ENCODE measurements around the gene GRIN1. TPM values are rescaled to one million over a fixed set of nuclear protein-coding genes. Genes with fewer than 3 reads are reported as not detected.

Gene GRIN1
- total and polyA plus RNA-seq, 2 donors: 0.18 to 0.19 TPM

GRCh38 chr9:137110911-137111787, 27.8 kb upstream of the GRIN1 start:
- no peak for DNase-seq (ENCODE audit: low read depth in 6 of 9, low spot score in 9 of 9)

GRCh38 chr9:137111788-137112563, 27.0 kb upstream of the GRIN1 start:
- DNase-seq (ENCODE audit: low read depth in 6 of 9, low spot score in 9 of 9): no peak
- peaks cover 30 to 60% of the 10 kb centered on the region in 2 donors for H3K36me3 ChIP-seq (ENCODE audit: control insufficient read depth in 2 of 2, insufficient read depth in 2 of 2, low read length in 1 of 2)
- no peak overlapping the region for H3K27ac ChIP-seq (ENCODE audit: low read depth in 1 of 2, low read length in 1 of 2)
- H3K27me3 ChIP-seq (ENCODE audit: control insufficient read depth in 2 of 2, insufficient read depth in 1 of 2, low read length in 1 of 2): peaks cover 0 to 28% of the 10 kb centered on the region in 2 donors
- no peaks in the 10 kb centered on the region for H3K9me3 ChIP-seq (ENCODE audit: control insufficient read depth in 2 of 2, insufficient read depth in 1 of 2, low read length in 1 of 2)
- H3K4me3 ChIP-seq (ENCODE audit: low read length in 2 of 2): no peak overlapping the region
- WGBS: 94% methylated on average over 35 of the region's 35 CpGs
- H3K4me1 ChIP-seq (ENCODE audit: control insufficient read depth in 2 of 2, insufficient read depth in 2 of 2, low read length in 2 of 2): peaks cover 3 to 6% of the 10 kb centered on the region in 2 donors

More at GRCh38 chr9:137110911-137111787, 27.8 kb upstream of the GRIN1 start:
- Histone ChIP-seq H3K4me3 (ENCODE audit: low read length in 2 of 2) (no peak overlapping the region), H3K27ac (ENCODE audit: low read depth in 1 of 2, low read length in 1 of 2) (no peak overlapping the region), H3K36me3 (ENCODE audit: control insufficient read depth in 2 of 2, insufficient read depth in 2 of 2, low read length in 1 of 2) (peaks cover 35 to 68% of the 10 kb centered on the region in 2 donors), H3K4me1 (ENCODE audit: control insufficient read depth in 2 of 2, insufficient read depth in 2 of 2, low read length in 2 of 2) (peaks cover 3 to 6% of the 10 kb centered on the region in 2 donors), H3K27me3 (ENCODE audit: control insufficient read depth in 2 of 2, insufficient read depth in 1 of 2, low read length in 1 of 2) (peaks cover 0 to 28% of the 10 kb centered on the region in 2 donors), H3K9me3 (ENCODE audit: control insufficient read depth in 2 of 2, insufficient read depth in 1 of 2, low read length in 1 of 2) (no peaks in the 10 kb centered on the region)
- WGBS: 97% methylated on average over 28 of the region's 28 CpGs

- no peak for DNase-seq (ENCODE audit: low read depth in 6 of 9, low spot score in 9 of 9)
- H3K4me3 ChIP-seq (ENCODE audit: low read length in 2 of 2): no peak overlapping the region
- H3K36me3 ChIP-seq (ENCODE audit: control insufficient read depth in 2 of 2, insufficient read depth in 2 of 2, low read length in 1 of 2): peaks cover 25 to 52% of the 10 kb centered on the region in 2 donors
- peaks cover 2 to 33% of the 10 kb centered on the region in 2 donors for H3K27me3 ChIP-seq (ENCODE audit: control insufficient read depth in 2 of 2, insufficient read depth in 1 of 2, low read length in 1 of 2)
- WGBS: 95% methylated on average over 42 of the region's 42 CpGs
- peaks cover 3 to 6% of the 10 kb centered on the region in 2 donors for H3K4me1 ChIP-seq (ENCODE audit: control insufficient read depth in 2 of 2, insufficient read depth in 2 of 2, low read length in 2 of 2)
- H3K27ac ChIP-seq (ENCODE audit: low read depth in 1 of 2, low read length in 1 of 2): no peak overlapping the region
- no peaks in the 10 kb centered on the region for H3K9me3 ChIP-seq (ENCODE audit: control insufficient read depth in 2 of 2, insufficient read depth in 1 of 2, low read length in 1 of 2)
Observed at GRCh38 chr9:137112564-137113384, 26.2 kb upstream of the GRIN1 start.

GRCh38 chr9:137113385-137114159, 25.4 kb upstream of the GRIN1 start:
- 31% methylated on average over 66 of the region's 66 CpGs for WGBS
- no peak for DNase-seq (ENCODE audit: low read depth in 6 of 9, low spot score in 9 of 9)
- Histone ChIP-seq H3K27ac (ENCODE audit: low read depth in 1 of 2, low read length in 1 of 2) (no peak overlapping the region), H3K36me3 (ENCODE audit: control insufficient read depth in 2 of 2, insufficient read depth in 2 of 2, low read length in 1 of 2) (peaks cover 17 to 44% of the 10 kb centered on the region in 2 donors), H3K9me3 (ENCODE audit: control insufficient read depth in 2 of 2, insufficient read depth in 1 of 2, low read length in 1 of 2) (no peaks in the 10 kb centered on the region), H3K4me3 (ENCODE audit: low read length in 2 of 2) (peak overlapping the region in 1 of 2 donors; percentile 88), H3K4me1 (ENCODE audit: control insufficient read depth in 2 of 2, insufficient read depth in 2 of 2, low read length in 2 of 2) (peaks cover 3 to 6% of the 10 kb centered on the region in 2 donors), H3K27me3 (ENCODE audit: control insufficient read depth in 2 of 2, insufficient read depth in 1 of 2, low read length in 1 of 2) (peaks cover 2 to 33% of the 10 kb centered on the region in 2 donors)

GRCh38 chr9:137114220-137114612, 24.7 kb upstream of the GRIN1 start:
- H3K27me3 ChIP-seq (ENCODE audit: control insufficient read depth in 2 of 2, insufficient read depth in 1 of 2, low read length in 1 of 2): peaks cover 2 to 33% of the 10 kb centered on the region in 2 donors
- peak overlapping the region; percentile 40 to 88 for H3K4me3 ChIP-seq (ENCODE audit: low read length in 2 of 2)
- under 1% methylated on average over 45 of the region's 45 CpGs for WGBS
- no peaks in the 10 kb centered on the region for H3K9me3 ChIP-seq (ENCODE audit: control insufficient read depth in 2 of 2, insufficient read depth in 1 of 2, low read length in 1 of 2)
- peak overlapping the region in 1 of 2 donors; percentile 42 for H3K27ac ChIP-seq (ENCODE audit: low read depth in 1 of 2, low read length in 1 of 2)
- H3K4me1 ChIP-seq (ENCODE audit: control insufficient read depth in 2 of 2, insufficient read depth in 2 of 2, low read length in 2 of 2): peaks cover 3 to 10% of the 10 kb centered on the region in 2 donors
- H3K36me3 ChIP-seq (ENCODE audit: control insufficient read depth in 2 of 2, insufficient read depth in 2 of 2, low read length in 1 of 2): peaks cover 11 to 37% of the 10 kb centered on the region in 2 donors
- DNase-seq (ENCODE audit: low read depth in 6 of 9, low spot score in 9 of 9): no peak

GRCh38 chr9:137114613-137115393, 24.2 kb upstream of the GRIN1 start, which contains the start of gene DPP7:
TSS of gene DPP7 (minus strand) at chr9:137114733. CDS start at chr9:137114713, 20 bp downstream.
- H3K4me3 ChIP-seq (ENCODE audit: low read length in 2 of 2): peak within 1 kb of the TSS; percentile 40 to 88
- H3K4me1 ChIP-seq (ENCODE audit: control insufficient read depth in 2 of 2, insufficient read depth in 2 of 2, low read length in 2 of 2): peaks cover 3 to 11% of the 10 kb centered on the region in 2 donors
- H3K9me3 ChIP-seq (ENCODE audit: control insufficient read depth in 2 of 2, insufficient read depth in 1 of 2, low read length in 1 of 2): no peaks in the 10 kb centered on the region
- 6% methylated on average over 70 of the region's 70 CpGs for WGBS
- peak within 1 kb of the TSS in 1 of 2 donors; percentile 42 for H3K27ac ChIP-seq (ENCODE audit: low read depth in 1 of 2, low read length in 1 of 2)
- peaks cover 2 to 33% of the 10 kb centered on the region in 2 donors for H3K27me3 ChIP-seq (ENCODE audit: control insufficient read depth in 2 of 2, insufficient read depth in 1 of 2, low read length in 1 of 2)
- H3K36me3 ChIP-seq (ENCODE audit: control insufficient read depth in 2 of 2, insufficient read depth in 2 of 2, low read length in 1 of 2): peaks cover 9 to 31% of the 10 kb centered on the region in 2 donors
- DNase-seq (ENCODE audit: low read depth in 6 of 9, low spot score in 9 of 9): peak in 6 of 9 donors; percentile 55 to 86 (median 76)

GRCh38 chr9:137115394-137116026, 23.4 kb upstream of the GRIN1 start:
- WGBS: 95% methylated on average over 21 of the region's 21 CpGs
- H3K9me3 ChIP-seq (ENCODE audit: control insufficient read depth in 2 of 2, insufficient read depth in 1 of 2, low read length in 1 of 2): no peaks in the 10 kb centered on the region
- H3K27ac ChIP-seq (ENCODE audit: low read depth in 1 of 2, low read length in 1 of 2): no peak overlapping the region
- H3K4me3 ChIP-seq (ENCODE audit: low read length in 2 of 2): no peak overlapping the region
- H3K4me1 ChIP-seq (ENCODE audit: control insufficient read depth in 2 of 2, insufficient read depth in 2 of 2, low read length in 2 of 2): peaks cover 3 to 11% of the 10 kb centered on the region in 2 donors
- peaks cover 2 to 33% of the 10 kb centered on the region in 2 donors for H3K27me3 ChIP-seq (ENCODE audit: control insufficient read depth in 2 of 2, insufficient read depth in 1 of 2, low read length in 1 of 2)
- peaks cover 7 to 24% of the 10 kb centered on the region in 2 donors for H3K36me3 ChIP-seq (ENCODE audit: control insufficient read depth in 2 of 2, insufficient read depth in 2 of 2, low read length in 1 of 2)
- DNase-seq (ENCODE audit: low read depth in 6 of 9, low spot score in 9 of 9): no peak

All from thymus (tissue), 11 donors.